Adipocyte (in vitro differentiated cells): Measurements from ENCODE around the gene ASPHD1.

Experiments used
- DNase-seq: peaks from one replicate; pipeline ENCODE4 v3.0.0-alpha.2; 2015; ENCODE audit warnings: low read depth
- H3K27me3 ChIP-seq: replicated peaks from 2 replicates; pipeline ENCODE4 v1.7.0; 2013; ENCODE audit warnings: mild to moderate bottlenecking, low read length, moderate library complexity; ENCODE audit not compliant: control insufficient read depth, insufficient read depth
- H3K36me3 ChIP-seq: 2 replicates; pipeline ENCODE4 v1.7.0; 2013; ENCODE audit warnings: low read length, mild to moderate bottlenecking, moderate library complexity; ENCODE audit not compliant: control insufficient read depth, insufficient read depth, severe bottlenecking
- H3K4me1 ChIP-seq: 2 replicates; pipeline ENCODE4 v1.7.0; 2013; ENCODE audit warnings: mild to moderate bottlenecking, low read length, moderate library complexity; ENCODE audit not compliant: control insufficient read depth, insufficient read depth
- H3K4me3 ChIP-seq: 2 replicates; pipeline ENCODE4 v1.7.0; 2013; ENCODE audit warnings: mild to moderate bottlenecking, low read length, moderate library complexity
- H3K9ac ChIP-seq: 2 replicates; pipeline ENCODE4 v1.7.0; 2013; ENCODE audit warnings: mild to moderate bottlenecking, low read length, moderate library complexity
- H3K9me3 ChIP-seq: 2 replicates; pipeline ENCODE4 v1.7.0; 2013; ENCODE audit warnings: mild to moderate bottlenecking, low read length, moderate library complexity; ENCODE audit not compliant: control insufficient read depth

Gene ASPHD1, protein sequence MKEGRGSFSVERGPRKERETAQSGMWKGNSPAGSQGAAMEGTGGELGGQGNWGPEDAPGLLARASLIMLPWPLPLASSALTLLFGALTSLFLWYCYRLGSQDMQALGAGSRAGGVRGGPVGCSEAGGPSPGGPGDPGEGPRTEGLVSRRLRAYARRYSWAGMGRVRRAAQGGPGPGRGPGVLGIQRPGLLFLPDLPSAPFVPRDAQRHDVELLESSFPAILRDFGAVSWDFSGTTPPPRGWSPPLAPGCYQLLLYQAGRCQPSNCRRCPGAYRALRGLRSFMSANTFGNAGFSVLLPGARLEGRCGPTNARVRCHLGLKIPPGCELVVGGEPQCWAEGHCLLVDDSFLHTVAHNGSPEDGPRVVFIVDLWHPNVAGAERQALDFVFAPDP

DNA sequence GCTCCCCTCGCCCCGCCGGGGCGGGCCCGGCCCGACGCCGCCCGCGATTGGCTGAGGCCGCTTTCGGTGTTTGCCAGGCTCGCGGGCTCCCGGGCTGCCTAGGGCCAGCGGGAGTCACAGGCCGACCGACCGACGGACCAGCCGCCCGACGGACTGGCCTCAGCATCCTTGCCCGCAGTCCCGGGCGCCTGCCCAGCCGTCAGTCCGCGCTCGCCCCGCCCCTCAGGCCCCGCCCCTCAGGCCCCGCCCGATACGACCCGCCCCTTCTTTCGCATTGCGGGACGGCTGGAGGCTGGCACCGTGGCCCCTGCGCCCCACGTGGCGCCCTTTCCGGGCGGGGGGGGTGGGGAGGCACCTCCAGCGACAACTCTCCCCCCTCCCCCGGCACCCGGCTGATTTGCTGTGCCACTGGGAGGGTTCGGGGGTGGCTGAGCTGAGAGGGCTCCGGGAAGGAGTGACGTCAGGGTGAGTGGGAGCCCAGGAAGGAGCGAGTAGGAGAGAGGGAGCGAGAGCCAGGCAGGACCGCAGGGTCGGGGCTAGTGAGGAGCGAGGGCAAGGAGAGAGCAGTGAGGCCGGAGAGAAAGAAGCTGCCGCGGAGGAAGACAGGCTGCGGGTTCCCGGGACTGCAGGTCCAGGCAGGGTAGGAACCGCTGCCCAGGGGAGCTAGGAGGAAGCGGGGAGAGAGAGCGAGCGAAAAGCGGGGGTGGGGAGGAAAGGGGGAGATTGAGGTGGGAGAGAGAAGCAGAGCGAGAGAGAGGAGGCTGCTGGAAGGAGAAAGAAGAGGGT is at the start of gene ASPHD1:
Gene ASPHD1 (plus strand): TSS at position 387 of the 786 bp plus-strand sequence. CDS start 484 bp downstream, outside the sequence.
- DNase-seq: peak; percentile 86
- Histone ChIP-seq H3K9ac (peak within 1 kb of the TSS; percentile 53), H3K4me1 (peaks cover 7% of the 10 kb centered on the region), H3K36me3 (no peaks in the 10 kb centered on the region), H3K4me3 (peak within 1 kb of the TSS; percentile 73), H3K9me3 (no peaks in the 10 kb centered on the region), H3K27me3 (peaks cover 24% of the 10 kb centered on the region)

DNA sequence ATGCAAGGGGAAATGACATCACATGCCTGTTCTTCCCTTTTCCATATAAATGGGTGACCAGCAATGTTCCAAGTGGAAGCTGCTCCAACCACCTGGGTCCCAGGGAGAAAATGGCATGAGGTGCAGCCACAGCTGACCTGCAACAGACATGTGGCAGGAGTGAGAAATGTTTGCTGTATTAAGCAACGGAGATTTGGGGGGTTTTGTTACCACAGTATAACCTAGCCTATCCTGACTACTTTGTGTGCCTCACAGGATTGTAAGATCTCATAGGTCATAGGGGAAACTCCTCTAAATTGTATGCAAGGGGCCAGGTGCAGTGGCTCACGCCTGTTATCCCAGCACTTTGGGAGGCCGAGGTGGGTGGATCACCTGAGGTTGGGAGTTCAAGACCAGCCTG is 49.3 kb upstream of the ASPHD1 start:
- no peak overlapping the region for H3K4me3 ChIP-seq
- no peaks in the 10 kb centered on the region for H3K27me3 ChIP-seq
- H3K9ac ChIP-seq: no peak overlapping the region
- peaks cover 23% of the 10 kb centered on the region for H3K36me3 ChIP-seq
- H3K4me1 ChIP-seq: peaks cover 2% of the 10 kb centered on the region
- no peaks in the 10 kb centered on the region for H3K9me3 ChIP-seq
- DNase-seq: no peak

DNA sequence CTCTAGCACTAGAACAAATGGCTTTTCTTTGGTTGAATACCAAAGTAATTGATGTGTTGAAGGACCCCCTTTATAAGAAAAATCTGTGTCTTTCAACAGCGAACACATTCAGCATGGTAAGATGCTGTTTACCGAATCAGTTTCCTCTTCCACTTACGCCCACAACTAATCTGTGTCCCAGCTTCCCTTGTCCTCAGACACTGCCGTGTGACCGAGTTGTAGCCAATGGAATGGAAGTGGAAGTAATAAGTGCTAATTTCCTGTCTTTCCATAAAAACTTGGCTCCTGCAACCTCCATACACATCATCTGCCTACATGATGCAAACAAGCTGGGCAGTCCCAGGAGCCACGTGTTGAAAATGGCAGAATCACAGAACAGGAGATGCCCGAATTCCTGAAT is 47.6 kb upstream of the ASPHD1 start:
- no peaks in the 10 kb centered on the region for H3K27me3 ChIP-seq
- H3K4me1 ChIP-seq: peaks cover 17% of the 10 kb centered on the region
- H3K4me3 ChIP-seq: peak overlapping the region; percentile 15
- DNase-seq: no peak
- H3K9ac ChIP-seq: peak overlapping the region; percentile 47
- H3K9me3 ChIP-seq: no peaks in the 10 kb centered on the region
- H3K36me3 ChIP-seq: peaks cover 6% of the 10 kb centered on the region

DNA sequence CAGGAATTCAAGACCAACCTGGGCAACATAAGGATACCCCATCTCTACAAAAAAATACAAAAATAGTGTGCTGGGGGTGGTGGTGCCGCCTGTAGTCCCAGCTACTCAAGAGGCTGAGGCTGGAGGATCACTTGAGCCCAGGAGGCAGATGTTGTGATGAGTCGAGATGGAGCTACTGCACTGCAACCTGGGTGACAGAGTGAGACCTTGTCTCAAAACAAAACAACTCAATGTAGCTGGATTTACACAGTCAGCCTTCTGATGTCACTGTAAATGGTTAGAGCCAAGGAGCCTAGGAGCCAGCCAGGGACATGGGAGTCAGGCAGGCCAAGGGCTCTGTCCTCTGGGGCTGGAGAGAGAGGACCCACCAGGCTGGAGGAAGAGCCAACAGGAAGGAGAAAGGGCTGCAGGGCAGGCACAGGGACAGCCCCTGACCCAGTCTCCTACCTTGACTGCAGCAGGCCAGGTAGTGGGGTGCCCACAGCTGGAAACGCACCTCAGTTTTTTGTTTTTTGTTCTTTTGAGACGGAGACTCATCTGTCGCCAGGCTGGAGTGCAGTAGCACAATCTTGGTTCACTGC is 45.7 kb upstream of the ASPHD1 start:
- no peaks in the 10 kb centered on the region for H3K27me3 ChIP-seq
- no peak overlapping the region for H3K9ac ChIP-seq
- no peak for DNase-seq
- H3K4me3 ChIP-seq: no peak overlapping the region
- H3K9me3 ChIP-seq: no peaks in the 10 kb centered on the region
- H3K4me1 ChIP-seq: peaks cover 27% of the 10 kb centered on the region
- H3K36me3 ChIP-seq: peaks cover 9% of the 10 kb centered on the region

DNA sequence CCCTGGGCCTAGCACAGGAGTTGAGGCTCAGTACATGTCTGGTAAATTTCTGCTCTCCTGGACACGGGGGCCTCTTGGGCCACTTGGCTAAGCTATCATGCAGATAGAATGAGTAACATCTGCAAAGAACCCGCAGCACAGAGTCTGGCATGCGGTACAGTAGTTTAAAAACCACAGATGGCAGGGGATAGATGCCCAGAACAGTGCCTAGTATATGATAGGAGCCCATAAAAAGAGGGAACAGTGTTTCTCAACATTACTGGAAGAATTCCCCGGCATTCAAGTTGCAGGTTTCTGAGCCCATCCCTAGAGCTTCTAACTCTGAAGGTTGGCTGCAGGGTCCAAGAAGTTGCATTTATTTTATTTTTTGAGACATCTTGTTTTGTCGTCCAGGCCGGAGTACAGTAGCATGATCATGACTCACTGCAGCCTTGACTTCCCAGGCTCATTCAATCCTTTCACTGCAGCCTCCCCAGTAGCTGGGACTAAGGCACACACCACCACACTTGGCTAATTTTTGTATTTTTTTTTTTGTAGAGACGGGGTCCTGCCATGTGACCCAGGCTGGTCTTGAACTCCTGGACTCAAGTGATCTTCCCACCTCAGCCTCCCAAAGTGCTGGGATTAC is 43.0 kb upstream of the ASPHD1 start:
- H3K9me3 ChIP-seq: no peaks in the 10 kb centered on the region
- peak overlapping the region; percentile 73 for H3K9ac ChIP-seq
- peaks cover 39% of the 10 kb centered on the region for H3K4me1 ChIP-seq
- H3K4me3 ChIP-seq: no peak overlapping the region
- no peaks in the 10 kb centered on the region for H3K27me3 ChIP-seq
- H3K36me3 ChIP-seq: peaks cover 25% of the 10 kb centered on the region
- DNase-seq: peak; percentile 66

DNA sequence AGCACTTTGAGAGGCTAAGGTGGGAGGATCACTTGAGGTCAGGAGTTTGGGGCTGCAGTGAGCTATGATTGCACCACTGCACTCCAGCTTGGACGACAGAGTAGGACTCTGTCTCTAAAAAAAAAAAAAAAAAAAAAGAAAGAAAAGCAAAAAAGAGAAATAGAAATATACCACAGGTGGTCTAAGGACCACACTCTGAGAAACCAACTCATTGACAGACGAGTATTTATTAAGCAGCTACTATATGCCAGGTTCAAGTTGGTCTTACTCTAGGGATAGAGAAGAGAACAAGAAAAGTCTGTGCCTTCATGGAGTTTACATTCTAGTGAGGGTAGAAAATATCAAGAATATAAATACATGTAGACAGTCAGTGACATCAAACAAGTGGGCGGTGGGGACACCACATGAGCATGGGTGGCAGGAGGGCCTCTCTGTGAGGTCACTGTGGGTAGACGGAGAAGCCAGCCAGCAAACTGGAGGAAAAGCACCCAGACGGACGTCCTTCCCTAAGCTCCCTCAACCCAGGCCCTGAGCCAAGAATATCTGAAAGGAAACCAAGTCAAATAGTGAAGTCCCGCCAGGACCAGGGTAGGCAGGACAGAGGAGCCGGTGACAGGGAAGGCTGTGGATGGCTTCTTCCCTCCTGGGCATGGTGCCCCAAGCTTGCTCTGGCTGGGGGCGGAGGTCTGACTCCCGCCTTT is 42.0 kb upstream of the ASPHD1 start:
- Histone ChIP-seq H3K9ac (no peak overlapping the region), H3K9me3 (no peaks in the 10 kb centered on the region), H3K4me3 (no peak overlapping the region), H3K4me1 (peaks cover 39% of the 10 kb centered on the region), H3K36me3 (peaks cover 25% of the 10 kb centered on the region), H3K27me3 (no peaks in the 10 kb centered on the region)
- no peak for DNase-seq

DNA sequence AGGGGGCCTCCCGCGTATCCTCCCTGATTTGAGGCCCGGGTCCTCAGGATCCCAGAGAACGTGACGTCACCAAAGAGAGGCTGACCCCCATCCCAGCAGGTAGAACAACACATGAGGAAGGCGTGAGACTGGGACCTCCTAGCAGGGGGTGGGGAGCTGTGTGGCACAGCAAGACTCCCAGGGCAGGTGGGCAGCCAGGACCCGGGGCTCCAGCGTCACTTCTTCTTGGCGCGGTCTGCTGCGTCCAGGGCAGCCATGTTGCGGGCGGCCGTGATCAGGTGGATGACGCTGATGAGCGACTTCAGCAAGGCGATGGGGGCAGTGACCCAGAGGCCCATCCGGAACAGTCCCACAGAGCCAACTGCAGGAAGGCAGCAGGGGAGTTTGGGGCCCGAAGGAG is 41.3 kb upstream of the ASPHD1 start:
- no peak overlapping the region for H3K9ac ChIP-seq
- DNase-seq: no peak
- no peak overlapping the region for H3K4me3 ChIP-seq
- no peaks in the 10 kb centered on the region for H3K27me3 ChIP-seq
- H3K9me3 ChIP-seq: no peaks in the 10 kb centered on the region
- peaks cover 25% of the 10 kb centered on the region for H3K36me3 ChIP-seq
- peaks cover 39% of the 10 kb centered on the region for H3K4me1 ChIP-seq

DNA sequence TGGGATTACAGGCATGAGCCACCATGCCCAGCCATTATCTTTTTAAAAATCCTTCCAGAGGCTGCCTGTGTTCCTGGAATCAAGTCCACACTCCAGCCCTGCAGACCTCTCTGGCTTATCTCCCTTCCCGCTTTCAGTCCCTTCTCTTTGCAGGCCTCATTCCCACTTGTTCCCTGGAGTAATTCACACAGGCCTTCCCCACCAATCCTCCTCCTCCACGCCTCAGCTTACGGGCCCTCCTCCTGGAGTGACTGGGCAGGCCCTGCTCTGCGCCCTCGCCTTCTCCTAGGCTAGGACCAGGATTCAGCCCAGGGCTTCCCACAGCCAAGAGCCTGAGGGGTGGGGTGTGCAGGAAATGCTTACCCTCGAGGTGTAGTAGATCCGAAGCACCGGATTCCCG is 40.1 kb upstream of the ASPHD1 start:
- H3K4me3 ChIP-seq: no peak overlapping the region
- peaks cover 39% of the 10 kb centered on the region for H3K4me1 ChIP-seq
- DNase-seq: no peak
- peaks cover under 1% of the 10 kb centered on the region for H3K27me3 ChIP-seq
- peaks cover 25% of the 10 kb centered on the region for H3K36me3 ChIP-seq
- no peak overlapping the region for H3K9ac ChIP-seq
- H3K9me3 ChIP-seq: no peaks in the 10 kb centered on the region

DNA sequence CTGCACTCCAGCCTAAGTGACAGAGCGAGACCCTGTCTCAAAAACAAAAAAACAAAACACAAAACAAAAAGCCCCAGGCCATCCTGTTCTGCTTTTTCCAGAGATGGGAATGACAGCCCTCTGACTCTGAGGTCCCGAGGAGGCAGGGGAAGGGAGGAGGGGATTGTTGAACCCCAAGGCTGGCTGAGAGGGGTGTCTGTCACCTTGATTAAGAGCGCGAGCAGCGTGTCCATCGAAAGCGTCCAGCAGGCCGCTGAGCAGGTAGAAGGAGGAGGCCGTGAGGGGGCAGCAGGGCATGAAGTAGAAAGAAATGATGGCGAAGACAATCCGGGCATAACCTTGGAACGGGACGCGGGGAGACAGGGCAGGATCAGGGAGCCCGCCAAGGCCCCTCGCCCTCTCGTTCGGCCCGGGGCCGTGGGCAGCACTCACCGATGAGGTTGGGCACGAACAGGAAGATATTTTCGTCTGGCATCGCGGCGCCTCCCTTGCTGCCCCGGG is 37.9 kb upstream of the ASPHD1 start:
- Histone ChIP-seq H3K9ac (peak overlapping the region; percentile 98), H3K27me3 (peaks cover 2% of the 10 kb centered on the region), H3K9me3 (no peaks in the 10 kb centered on the region), H3K36me3 (peaks cover 25% of the 10 kb centered on the region), H3K4me1 (peaks cover 26% of the 10 kb centered on the region), H3K4me3 (peak overlapping the region; percentile 99)
- DNase-seq: peak; percentile 52

DNA sequence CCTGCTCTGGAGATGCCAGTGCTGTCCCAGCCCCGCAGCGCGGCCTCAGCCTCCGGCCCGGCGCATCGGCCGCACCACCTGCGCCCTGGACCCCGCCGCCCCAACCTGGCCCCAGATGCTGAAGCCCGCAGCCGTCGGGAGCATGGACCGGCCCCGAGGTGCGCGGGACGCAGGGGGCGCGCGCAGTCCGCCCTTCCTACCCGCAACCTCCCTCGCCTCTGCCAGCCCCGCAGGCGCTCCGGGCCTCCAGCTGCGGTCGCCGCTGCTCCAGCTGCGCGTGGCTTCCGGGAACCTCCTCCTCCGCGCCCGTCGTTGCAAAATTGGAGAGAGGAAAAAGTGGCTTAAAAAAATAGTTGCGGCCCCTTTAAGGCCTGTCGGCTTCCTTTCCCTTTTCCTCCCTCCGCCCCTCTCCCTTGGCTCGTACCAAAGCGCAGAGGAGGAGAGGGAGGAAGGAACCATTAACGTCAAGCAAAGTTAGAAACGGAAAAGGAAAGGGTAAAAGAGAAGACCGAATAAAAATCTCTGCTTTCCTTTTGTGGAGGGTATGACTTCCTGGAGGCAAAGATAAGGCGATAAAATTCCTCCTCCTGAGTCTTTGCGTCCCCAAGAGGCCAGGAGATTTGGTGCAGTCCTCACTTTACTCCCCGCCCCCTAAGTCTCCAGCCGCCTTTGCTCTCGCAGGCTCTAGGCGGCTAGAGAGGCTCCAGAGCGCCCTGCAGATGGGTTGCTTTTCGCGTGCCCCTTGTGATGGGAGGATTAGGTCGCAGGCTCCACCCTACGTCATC is 37.2 kb upstream of the ASPHD1 start, which contains the start of gene CDIPT:
Gene CDIPT (minus strand): TSS at position 343 of the 785 bp plus-strand sequence. CDS start 369 bp downstream, outside the sequence.
- Histone ChIP-seq H3K9me3 (no peaks in the 10 kb centered on the region), H3K4me1 (peaks cover 20% of the 10 kb centered on the region), H3K9ac (peak within 1 kb of the TSS; percentile 98), H3K27me3 (peaks cover 6% of the 10 kb centered on the region), H3K4me3 (peak within 1 kb of the TSS; percentile 99), H3K36me3 (peaks cover 25% of the 10 kb centered on the region)
- DNase-seq: peak; percentile 98
